ENCODE results near the gene SPTBN2. TPM values are rescaled to one million over a fixed set of nuclear protein-coding genes. Genes with fewer than 3 reads are reported as not detected.
A peak's percentile ranks its signal among the peaks of the same experiment; 100 is the strongest.

The SPTBN2 gene
- total and polyA plus RNA-seq, 2 of the 4 experiments (the other 2 are of a cell fraction) = 0.18 to 0.41 TPM

DNA sequence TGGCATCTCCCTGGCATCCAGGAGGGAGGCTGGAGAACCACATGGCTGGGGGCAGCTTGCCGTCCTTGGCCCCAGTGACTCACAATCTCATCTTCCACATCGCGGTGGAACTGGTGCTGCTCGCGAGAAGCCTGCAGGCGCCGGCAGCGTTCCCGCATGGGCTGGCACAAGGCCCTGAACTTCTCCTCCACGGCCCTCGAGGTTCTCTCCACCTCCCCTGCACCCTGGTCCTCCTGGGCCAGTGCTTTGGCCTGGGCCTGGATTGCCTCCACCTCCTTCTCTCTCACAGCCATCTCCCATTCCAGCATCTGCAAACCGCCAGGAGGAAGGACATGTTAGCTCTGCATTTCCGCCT, 35.0 kb downstream of the SPTBN2 start:
- no peaks in the 10 kb centered on the region for H3K9me1 ChIP-seq (ENCODE audit: insufficient read depth, low read length)
- dilution Hi-C loops (cut with HindIII; ENCODE audit: low sequenced_read_pairs, unreplicated experiment) (no loop called here), intact Hi-C loops (cut with micrococcal nuclease) (loop anchor here (1.0 kb wide), 4 partner anchors 140 to 286 kb away; no protein-coding TSS in a partner anchor), in situ Hi-C loops (cut with MboI; ENCODE audit: low sequenced_read_pairs) (loop anchor here (5.0 kb wide), 2 partner anchors 138 to 283 kb away; partner anchors contain the start of gene C11orf86)
- ChIA-PET CTCF (interaction anchor here (0.6 to 1.8 kb wide), 2 partner anchors 134 to 140 kb away, joined by 4 to 5 read pairs; no protein-coding TSS in a partner anchor), POLR2A (ENCODE audit: unreplicated experiment) (no interaction called here)
- no peaks in the 10 kb centered on the region for H3K36me3 ChIP-seq (ENCODE audit: control insufficient read depth, insufficient read depth, low read length)
- no peak overlapping the region for H3K23ac ChIP-seq (ENCODE audit: low read depth, low read length)
- H3K9ac ChIP-seq (ENCODE audit: low read depth, low read length) = no peak overlapping the region
- no peak overlapping the region for H3K4me2 ChIP-seq (ENCODE audit: low read depth, low read length)
- H3K14ac ChIP-seq (replicated peaks; ENCODE audit: low read depth, low read length) = no peak overlapping the region
- H2BK15ac ChIP-seq (ENCODE audit: low read depth, low read length) = no peak overlapping the region
- H3K56ac ChIP-seq (ENCODE audit: extremely low read depth, insufficient read depth, low read length) = no peak overlapping the region
- no peak overlapping the region for H2BK120ac ChIP-seq (ENCODE audit: low read depth, low read length)
- no peak overlapping the region for H3K18ac ChIP-seq (ENCODE audit: low read depth, low read length)
- H3K27ac ChIP-seq (ENCODE audit: insufficient read depth, low read length) = no peak overlapping the region
- no peak overlapping the region for H2AK9ac ChIP-seq (replicated peaks; ENCODE audit: low read depth, low read length, poor library complexity)
- DNase-seq = no peak
- no peak overlapping the region for H3K4ac ChIP-seq (ENCODE audit: low read depth, low read length)
- H4K91ac ChIP-seq (ENCODE audit: insufficient read depth, low read depth, low read length) = no peak overlapping the region
- no peak for ATAC-seq (ENCODE audit: low read depth)
- BruUV-seq (replicated peaks) = no TSS peak
- H4K5ac ChIP-seq (ENCODE audit: low read depth, low read length) = no peak overlapping the region
- no peaks in the 10 kb centered on the region for H3K4me1 ChIP-seq (ENCODE audit: control insufficient read depth, insufficient read depth, low read length)
- H3K4me3 ChIP-seq (ENCODE audit: insufficient read depth, low read depth, low read length) = no peak overlapping the region
- no peaks in the 10 kb centered on the region for H3K79me1 ChIP-seq (ENCODE audit: low read depth in 1 of 2, low read length in 2 of 2)
- no peak overlapping the region for H2BK5ac ChIP-seq (ENCODE audit: low read depth, low read length, poor library complexity, severe bottlenecking)
- no peaks in the 10 kb centered on the region; the same call in 1 of the 2 replicates for H3K27me3 ChIP-seq (ENCODE audit: control insufficient read depth, insufficient read depth, low read length)
- no peaks in the 10 kb centered on the region for H4K20me1 ChIP-seq (ENCODE audit: insufficient read depth, low read length)
- H2BK20ac ChIP-seq (ENCODE audit: low read depth, low read length) = no peak overlapping the region
- TF ChIP-seq MAZ (IDR thresholded peaks at IDR 0.05; ENCODE audit: borderline replicate concordance, low read depth, low read length) = no peak
- no peak for TF ChIP-seq RFX5 (IDR thresholded peaks at IDR 0.05; ENCODE audit: low read depth, low read length)
- TF ChIP-seq NFE2L2 (IDR thresholded peaks at IDR 0.05; ENCODE audit: low read depth, low read length) = no peak
- no peak for TF ChIP-seq CTCF (conservative IDR thresholded peaks at IDR 0.05; ENCODE audit: low read depth, low read length)
- no peak for TF ChIP-seq CEBPB (IDR thresholded peaks at IDR 0.05; ENCODE audit: low read depth, low read length)
- no peak for TF ChIP-seq CHD1 (IDR thresholded peaks at IDR 0.05; ENCODE audit: low read depth, low read length)
- TF ChIP-seq SMC3 (IDR thresholded peaks at IDR 0.05; ENCODE audit: low read depth, low read length) = no peak
- TF ChIP-seq USF2 (IDR thresholded peaks at IDR 0.05; ENCODE audit: low read depth, low read length) = no peak
- TF ChIP-seq RCOR1 (IDR thresholded peaks at IDR 0.05; ENCODE audit: insufficient replicate concordance, low read length) = no peak
- TF ChIP-seq POLR2A (IDR thresholded peaks at IDR 0.05; ENCODE audit: low read depth, low read length) = no peak
- TF ChIP-seq BHLHE40 (IDR thresholded peaks at IDR 0.05; ENCODE audit: low read depth, low read length) = no peak
- TF ChIP-seq ELK1 (IDR thresholded peaks at IDR 0.05; ENCODE audit: borderline replicate concordance, low read depth, low read length) = no peak
- peak overlapping the region; percentile 24 for H2AFZ ChIP-seq (replicated peaks; ENCODE audit: low read length, poor library complexity)
- no peak overlapping the region for H2AK5ac ChIP-seq (ENCODE audit: low read depth, low read length)
- no peak overlapping the region for H4K8ac ChIP-seq (ENCODE audit: low read depth in 2 of 2, low read length in 2 of 2)
- 90% methylated on average over 2 of the region's 13 CpGs; no CpG with 5 or more reads in 1 of the 2 experiments for WGBS, 2 experiments (ENCODE audit: extremely low coverage in 2 of 2, insufficient read length in 1 of 2)
- H3K9me3 ChIP-seq (ENCODE audit: control insufficient read depth, insufficient read depth, low read length) = no peaks in the 10 kb centered on the region
